Measurements from ENCODE around the gene TM4SF4. TPM values are rescaled to one million over a fixed set of nuclear protein-coding genes. Genes with fewer than 3 reads are reported as not detected.

Gene TM4SF4
- total and polyA plus RNA-seq, 2 of the 8 experiments (the other 6 are each of a cell fraction or from before 2014, with no cell fraction given): not detected

GRCh38 chr3:149548669-149549065 lies 74.2 kb downstream of the TM4SF4 start (continued):
- no peak for TF ChIP-seq CHD7 (IDR thresholded peaks at IDR 0.05; ENCODE audit: insufficient replicate concordance, low read length)
- TF ChIP-seq SIX5 (IDR thresholded peaks at IDR 0.05; ENCODE audit: low read depth, low read length): no peak
- TF ChIP-seq SAP30 (IDR thresholded peaks at IDR 0.05; ENCODE audit: insufficient read depth, insufficient replicate concordance, low read length): no peak
- no peak for TF ChIP-seq POU5F1 (IDR thresholded peaks at IDR 0.05; ENCODE audit: low read depth, low read length)
- no peak for TF ChIP-seq USF2 (IDR thresholded peaks at IDR 0.05; ENCODE audit: low read length)
- no peak for TF ChIP-seq KDM1A (IDR thresholded peaks at IDR 0.05; ENCODE audit: borderline replicate concordance, low read length)
- TF ChIP-seq BACH1 (IDR thresholded peaks at IDR 0.05; ENCODE audit: low read length): no peak
- no peak for TF ChIP-seq SRF (IDR thresholded peaks at IDR 0.05; ENCODE audit: low read depth, low read length)
- TF ChIP-seq SP2 (IDR thresholded peaks at IDR 0.05; ENCODE audit: low read length): no peak
- no peak for TF ChIP-seq PHF8 (conservative IDR thresholded peaks at IDR 0.05; ENCODE audit: low read depth, low read length)
- no peak for TF ChIP-seq BRCA1 (IDR thresholded peaks at IDR 0.05; ENCODE audit: low read depth, low read length)

Data from H1 (cell line).